ENCODE data around the gene COX4I1. TPM values are rescaled to one million over a fixed set of nuclear protein-coding genes. Genes with fewer than 3 reads are reported as not detected.
"Not testable (repeated sequence)": the region's sequence is repeated elsewhere in the genome, so short reads cannot be mapped to it uniquely, and the experiment has no call there.

The COX4I1 gene
- total RNA-seq, 1 experiment from 2014 or later = 814 TPM

DNA sequence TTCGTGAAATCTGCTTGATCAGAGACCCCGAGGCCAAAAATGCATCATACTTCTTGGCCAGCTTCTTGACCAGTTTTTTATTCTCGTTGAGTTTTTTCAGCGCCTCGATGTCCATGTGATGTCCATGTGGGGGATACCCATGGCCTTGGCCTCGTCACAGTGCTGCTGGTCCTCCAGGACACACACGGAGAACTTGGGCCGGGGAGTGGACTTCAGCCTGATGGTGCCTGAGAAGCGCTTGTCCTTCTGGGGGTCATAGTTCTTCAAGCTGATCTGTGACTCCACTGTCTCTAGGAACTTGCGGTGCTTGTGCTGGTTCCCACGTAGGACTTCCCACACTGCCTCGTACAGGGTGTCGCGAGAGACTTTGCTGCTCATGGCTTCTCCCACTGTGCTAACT is 16.7 kb downstream of the COX4I1 start:
- Mint-ChIP-seq H3K36me3 (ENCODE audit: insufficient read depth, unreplicated experiment) (no peaks in the 10 kb centered on the region), H3K27ac (ENCODE audit: unreplicated experiment) (no peak overlapping the region), H3K4me3 (ENCODE audit: unreplicated experiment) (no peak overlapping the region), H3K4me1 (ENCODE audit: low read depth, unreplicated experiment) (peaks cover 13% of the 10 kb centered on the region), H3K9me3 (ENCODE audit: unreplicated experiment) (no peaks in the 10 kb centered on the region), H3K27me3 (ENCODE audit: insufficient read depth, unreplicated experiment) (no peaks in the 10 kb centered on the region)
- BruUV-seq (replicated peaks) = no TSS peak
- H3K9me3 ChIP-seq = no peaks in the 10 kb centered on the region
- no peaks in the 10 kb centered on the region for H3K27me3 ChIP-seq (replicated peaks; ENCODE audit: control insufficient read depth, insufficient read depth, low read length)
- intact Hi-C loops (cut with micrococcal nuclease; ENCODE audit: unreplicated experiment) = loop anchor here (5.0 kb wide), 1 partner anchor 701 kb away; no protein-coding TSS in a partner anchor
- H3K36me3 ChIP-seq (ENCODE audit: control insufficient read depth, insufficient read depth, low read length) = no peaks in the 10 kb centered on the region
- no peak for DNase-seq
- ChIA-PET POLR2A (no interaction called here), CTCF (no interaction called here)
- H3K4me1 ChIP-seq = no peaks in the 10 kb centered on the region; the same call in 1 of the 2 replicates
- no peak overlapping the region for H3K4me3 ChIP-seq (ENCODE audit: low read depth, low read length)
- TF ChIP-seq, protein P1, sequence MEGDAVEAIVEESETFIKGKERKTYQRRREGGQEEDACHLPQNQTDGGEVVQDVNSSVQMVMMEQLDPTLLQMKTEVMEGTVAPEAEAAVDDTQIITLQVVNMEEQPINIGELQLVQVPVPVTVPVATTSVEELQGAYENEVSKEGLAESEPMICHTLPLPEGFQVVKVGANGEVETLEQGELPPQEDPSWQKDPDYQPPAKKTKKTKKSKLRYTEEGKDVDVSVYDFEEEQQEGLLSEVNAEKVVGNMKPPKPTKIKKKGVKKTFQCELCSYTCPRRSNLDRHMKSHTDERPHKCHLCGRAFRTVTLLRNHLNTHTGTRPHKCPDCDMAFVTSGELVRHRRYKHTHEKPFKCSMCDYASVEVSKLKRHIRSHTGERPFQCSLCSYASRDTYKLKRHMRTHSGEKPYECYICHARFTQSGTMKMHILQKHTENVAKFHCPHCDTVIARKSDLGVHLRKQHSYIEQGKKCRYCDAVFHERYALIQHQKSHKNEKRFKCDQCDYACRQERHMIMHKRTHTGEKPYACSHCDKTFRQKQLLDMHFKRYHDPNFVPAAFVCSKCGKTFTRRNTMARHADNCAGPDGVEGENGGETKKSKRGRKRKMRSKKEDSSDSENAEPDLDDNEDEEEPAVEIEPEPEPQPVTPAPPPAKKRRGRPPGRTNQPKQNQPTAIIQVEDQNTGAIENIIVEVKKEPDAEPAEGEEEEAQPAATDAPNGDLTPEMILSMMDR (IDR thresholded peaks at IDR 0.05; ENCODE audit: insufficient read depth in 1 of 2, low read depth in 1 of 2, low read length in 1 of 2, severe bottlenecking in 1 of 2, unreplicated experiment in 1 of 2) = no peak

DNA sequence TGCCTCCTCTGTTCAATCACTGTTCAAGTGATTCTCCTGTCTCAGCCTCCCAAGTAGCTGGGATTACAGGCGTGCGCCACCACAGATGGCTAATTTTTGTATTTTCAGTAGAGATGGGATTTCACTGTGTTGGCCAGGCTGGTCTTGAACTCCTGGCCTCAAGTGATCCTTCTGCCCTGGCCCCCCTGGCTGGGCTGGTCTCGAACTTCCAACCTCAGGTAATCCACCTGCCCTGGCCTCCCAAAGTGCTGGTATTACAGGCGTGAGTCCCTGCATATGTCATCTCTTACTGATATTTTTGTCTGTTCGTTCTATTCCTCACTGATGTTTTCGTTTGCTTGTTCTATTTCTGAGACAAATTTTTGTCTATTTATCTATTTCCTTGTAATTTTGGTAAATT is 17.7 kb downstream of the COX4I1 start:
- H3K4me1 Mint-ChIP-seq (ENCODE audit: low read depth, unreplicated experiment) = peaks cover 12% of the 10 kb centered on the region
- H3K36me3 Mint-ChIP-seq (ENCODE audit: insufficient read depth, unreplicated experiment); H3K27me3 ChIP-seq (replicated peaks; ENCODE audit: control insufficient read depth, insufficient read depth, low read length); H3K27me3 Mint-ChIP-seq (ENCODE audit: insufficient read depth, unreplicated experiment); H3K9me3 ChIP-seq; H3K36me3 ChIP-seq (ENCODE audit: control insufficient read depth, insufficient read depth, low read length); H3K27ac Mint-ChIP-seq (ENCODE audit: unreplicated experiment); CTCF ChIA-PET; H3K9me3 Mint-ChIP-seq (ENCODE audit: unreplicated experiment); H3K4me3 ChIP-seq (ENCODE audit: low read depth, low read length); POLR2A ChIA-PET; DNase-seq; BruUV-seq (replicated peaks); H3K4me3 Mint-ChIP-seq (ENCODE audit: unreplicated experiment); H3K4me1 ChIP-seq: not testable (repeated sequence)
- intact Hi-C loops (cut with micrococcal nuclease; ENCODE audit: unreplicated experiment) = loop anchor here (5.0 kb wide), 1 partner anchor 700 kb away; no protein-coding TSS in a partner anchor

DNA sequence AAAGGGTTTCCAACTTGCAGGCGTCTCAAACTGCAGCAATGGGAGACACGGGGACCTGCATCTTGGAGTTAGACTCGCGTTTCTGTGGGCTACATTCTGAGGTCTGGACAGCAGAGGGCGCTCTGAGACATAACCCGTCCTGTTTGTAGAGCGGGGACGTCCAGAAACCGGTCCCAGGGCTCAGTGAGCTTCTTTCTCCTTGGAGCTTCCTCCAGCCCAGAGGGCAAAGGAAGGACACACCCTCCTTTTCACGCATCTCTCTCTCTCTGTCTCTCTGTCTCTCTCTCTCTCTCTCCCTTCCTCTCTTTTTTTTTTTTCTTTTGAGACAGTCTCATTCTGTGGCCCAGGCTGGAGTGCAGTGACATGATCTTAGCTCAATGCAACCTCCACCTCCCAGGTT is 19.8 kb downstream of the COX4I1 start:
- H3K27ac Mint-ChIP-seq (ENCODE audit: unreplicated experiment) = no peak overlapping the region
- no TSS peak for BruUV-seq (replicated peaks)
- intact Hi-C loops (cut with micrococcal nuclease; ENCODE audit: unreplicated experiment) = loop anchor here (5.0 kb wide), 1 partner anchor 698 kb away; no protein-coding TSS in a partner anchor
- no peaks in the 10 kb centered on the region for H3K27me3 ChIP-seq (replicated peaks; ENCODE audit: control insufficient read depth, insufficient read depth, low read length)
- ChIA-PET POLR2A (interaction anchor here (0.6 kb wide), 1 partner anchor 735 kb away, joined by 3 read pairs; no protein-coding TSS in a partner anchor), CTCF (interaction anchor here (0.6 to 3.8 kb wide), 32 partner anchors 9 to 1114 kb away, joined by 3 to 147 read pairs (median 5); partner anchors contain the start of gene IRF8)
- H3K4me1 ChIP-seq = peaks cover 3% of the 10 kb centered on the region; the same call in 1 of the 2 replicates
- peaks cover 7% of the 10 kb centered on the region for H3K4me1 Mint-ChIP-seq (ENCODE audit: low read depth, unreplicated experiment)
- peak; percentile 90 to 91 for DNase-seq
- H3K9me3 ChIP-seq = no peaks in the 10 kb centered on the region
- H3K4me3 Mint-ChIP-seq (ENCODE audit: unreplicated experiment) = no peak overlapping the region
- no peaks in the 10 kb centered on the region for H3K9me3 Mint-ChIP-seq (ENCODE audit: unreplicated experiment)
- TF ChIP-seq, protein P1 (IDR thresholded peaks at IDR 0.05; ENCODE audit: insufficient read depth in 1 of 2, low read depth in 1 of 2, low read length in 1 of 2, severe bottlenecking in 1 of 2, unreplicated experiment in 1 of 2) = peak; percentile 82 to 89
- H3K4me3 ChIP-seq (ENCODE audit: low read depth, low read length) = no peak overlapping the region
- no peaks in the 10 kb centered on the region for H3K36me3 Mint-ChIP-seq (ENCODE audit: insufficient read depth, unreplicated experiment)
- H3K27me3 Mint-ChIP-seq (ENCODE audit: insufficient read depth, unreplicated experiment) = no peaks in the 10 kb centered on the region
- H3K36me3 ChIP-seq (ENCODE audit: control insufficient read depth, insufficient read depth, low read length) = no peaks in the 10 kb centered on the region
